ENCODE results near the gene PRKCH. TPM values are rescaled to one million over a fixed set of nuclear protein-coding genes. Genes with fewer than 3 reads are reported as not detected.

Gene PRKCH
- total and polyA plus RNA-seq, 4 experiments from 2014 or later: 246 to 284 (median 249) TPM

GRCh38 chr14:61335671-61336275 lies 14.4 kb downstream of the PRKCH start:
- peaks cover 94% of the 10 kb centered on the region for H3K4me1 ChIP-seq (ENCODE audit: insufficient read depth, low read length)
- H3K27ac ChIP-seq (ENCODE audit: low read depth, low read length): peak overlapping the region; percentile 84
- peak; percentile 65 to 78 (median 73) for DNase-seq
- Mint-ChIP-seq H3K4me1 (peaks cover 70 to 85% (median 78%) of the 10 kb centered on the region in 4 donors), H3K27ac (peak overlapping the region; percentile 93 to 100 (median 99)), H3K9me3 (no peaks in the 10 kb centered on the region), H3K27me3 (no peaks in the 10 kb centered on the region), H3K36me3 (peaks cover 24% of the 10 kb centered on the region in 2 donors), H3K4me3 (peak overlapping the region; percentile 78 to 87 (median 84))
- H3K4me3 ChIP-seq (ENCODE audit: low read length in 2 of 2): peak overlapping the region; percentile 2 to 25
- CTCF ChIA-PET (ENCODE audit: partially characterized antibody): interaction anchor here (5.8 to 10.2 kb wide), 2 partner anchors 9 to 15 kb away, joined by 52 to 84 read pairs; partner anchors contain the start of gene PRKCH
- H3K27me3 ChIP-seq (ENCODE audit: insufficient read depth, low read length): no peaks in the 10 kb centered on the region
- POLR2A ChIA-PET (ENCODE audit: partially characterized antibody): interaction anchor here (1.0 to 19.4 kb wide), 12 partner anchors 9 to 177 kb away, joined by 3 to 578 read pairs (median 6); partner anchors contain the start of gene PRKCH
- H3K36me3 ChIP-seq (ENCODE audit: insufficient read depth, low read length): no peaks in the 10 kb centered on the region
- intact Hi-C loops (cut with micrococcal nuclease): no loop called here
- H3K9me3 ChIP-seq (ENCODE audit: control insufficient read depth in 1 of 2, low read length in 2 of 2): no peaks in the 10 kb centered on the region

GRCh38 chr14:61337893-61338292 lies 16.5 kb downstream of the PRKCH start:
- no peaks in the 10 kb centered on the region for H3K27me3 ChIP-seq (ENCODE audit: insufficient read depth, low read length)
- H3K36me3 ChIP-seq (ENCODE audit: insufficient read depth, low read length): no peaks in the 10 kb centered on the region
- peak overlapping the region; percentile 93 to 100 (median 99) for H3K27ac Mint-ChIP-seq
- ChIA-PET CTCF (ENCODE audit: partially characterized antibody) (interaction anchor here (0.6 to 10.2 kb wide), 6 partner anchors 17 to 138 kb away, joined by 3 to 84 read pairs (median 4); partner anchors contain the start of genes PRKCH and TMEM30B), POLR2A (ENCODE audit: partially characterized antibody) (interaction anchor here (0.6 to 19.4 kb wide), 23 partner anchors 4 to 357 kb away, joined by 3 to 578 read pairs (median 4); partner anchors contain the start of genes HIF1A and PRKCH)
- H3K9me3 Mint-ChIP-seq: peaks cover 0 to 1% (median 0%) of the 10 kb centered on the region in 8 donors
- intact Hi-C loops (cut with micrococcal nuclease): no loop called here
- H3K27ac ChIP-seq (ENCODE audit: low read depth, low read length): peak overlapping the region; percentile 84
- peak; percentile 85 to 93 (median 91) for DNase-seq
- peaks cover 77 to 91% (median 84%) of the 10 kb centered on the region in 4 donors for H3K4me1 Mint-ChIP-seq
- peak overlapping the region; percentile 64 to 87 (median 80) for H3K4me3 Mint-ChIP-seq
- peak overlapping the region; percentile 3 to 39 for H3K4me3 ChIP-seq (ENCODE audit: low read length in 2 of 2)
- H3K4me1 ChIP-seq (ENCODE audit: insufficient read depth, low read length): peaks cover 95% of the 10 kb centered on the region
- no peaks in the 10 kb centered on the region for H3K27me3 Mint-ChIP-seq
- H3K36me3 Mint-ChIP-seq: peaks cover 30 to 40% of the 10 kb centered on the region in 2 donors
- H3K9me3 ChIP-seq (ENCODE audit: control insufficient read depth in 1 of 2, low read length in 2 of 2): no peaks in the 10 kb centered on the region

- Mint-ChIP-seq H3K9me3 (peaks cover 0 to 1% (median 0%) of the 10 kb centered on the region in 8 donors), H3K27me3 (no peaks in the 10 kb centered on the region), H3K36me3 (peaks cover 30 to 42% of the 10 kb centered on the region in 2 donors), H3K27ac (peak overlapping the region; percentile 93 to 100 (median 99)), H3K4me3 (peak overlapping the region; percentile 64 to 87 (median 80)), H3K4me1 (peaks cover 76 to 90% (median 84%) of the 10 kb centered on the region in 4 donors)
- Histone ChIP-seq H3K27ac (ENCODE audit: low read depth, low read length) (peak overlapping the region; percentile 84), H3K9me3 (ENCODE audit: control insufficient read depth in 1 of 2, low read length in 2 of 2) (no peaks in the 10 kb centered on the region), H3K36me3 (ENCODE audit: insufficient read depth, low read length) (no peaks in the 10 kb centered on the region), H3K27me3 (ENCODE audit: insufficient read depth, low read length) (no peaks in the 10 kb centered on the region), H3K4me3 (ENCODE audit: low read length in 2 of 2) (peak overlapping the region; percentile 3 to 8), H3K4me1 (ENCODE audit: insufficient read depth, low read length) (peaks cover 95% of the 10 kb centered on the region)
- intact Hi-C loops (cut with micrococcal nuclease): no loop called here
- DNase-seq: no peak
- ChIA-PET CTCF (ENCODE audit: partially characterized antibody) (interaction anchor here (1.0 to 10.2 kb wide), 8 partner anchors 7 to 90 kb away, joined by 3 to 84 read pairs (median 4); partner anchors contain the start of genes PRKCH and TMEM30B), POLR2A (ENCODE audit: partially characterized antibody) (interaction anchor here (1.0 to 19.4 kb wide), 11 partner anchors 5 to 324 kb away, joined by 3 to 578 read pairs (median 15); partner anchors contain the start of gene PRKCH)
These were observed 17.1 kb downstream of the PRKCH start for GRCh38 chr14:61338457-61338856.

- H3K9me3 ChIP-seq (ENCODE audit: control insufficient read depth in 1 of 2, low read length in 2 of 2): no peaks in the 10 kb centered on the region
- Mint-ChIP-seq H3K27ac (peak overlapping the region; percentile 93 to 98 (median 98)), H3K27me3 (no peaks in the 10 kb centered on the region), H3K4me3 (peak overlapping the region; percentile 72 to 92 (median 82)), H3K9me3 (peaks cover 0 to 1% (median 0%) of the 10 kb centered on the region in 8 donors), H3K36me3 (peaks cover 17 to 42% of the 10 kb centered on the region in 2 donors), H3K4me1 (peaks cover 77 to 91% (median 84%) of the 10 kb centered on the region in 4 donors)
- CTCF ChIA-PET (ENCODE audit: partially characterized antibody): interaction anchor here (0.8 to 8.2 kb wide), 8 partner anchors 9 to 134 kb away, joined by 3 to 52 read pairs (median 5); partner anchors contain the start of gene PRKCH
- peak in 1 of 5 donors; percentile 58 for DNase-seq
- no peaks in the 10 kb centered on the region for H3K36me3 ChIP-seq (ENCODE audit: insufficient read depth, low read length)
- H3K27ac ChIP-seq (ENCODE audit: low read depth, low read length): peak overlapping the region; percentile 78
- H3K4me3 ChIP-seq (ENCODE audit: low read length in 2 of 2): peak overlapping the region; percentile 25 to 42
- POLR2A ChIA-PET (ENCODE audit: partially characterized antibody): interaction anchor here (0.7 to 19.4 kb wide), 14 partner anchors 8 to 322 kb away, joined by 3 to 578 read pairs (median 7); partner anchors contain the start of gene PRKCH
- intact Hi-C loops (cut with micrococcal nuclease): loop anchor here (1.0 to 2.0 kb wide), 7 partner anchors 15 to 321 kb away; no protein-coding TSS in a partner anchor
- no peaks in the 10 kb centered on the region for H3K27me3 ChIP-seq (ENCODE audit: insufficient read depth, low read length)
- peaks cover 97% of the 10 kb centered on the region for H3K4me1 ChIP-seq (ENCODE audit: insufficient read depth, low read length)
These were observed 20.2 kb downstream of the PRKCH start for GRCh38 chr14:61341275-61342206.

GRCh38 chr14:61342486-61342885 lies 21.1 kb downstream of the PRKCH start:
- Mint-ChIP-seq H3K4me1 (peaks cover 82 to 95% (median 88%) of the 10 kb centered on the region in 4 donors), H3K9me3 (peaks cover 0 to 1% (median 0%) of the 10 kb centered on the region in 8 donors), H3K27me3 (no peaks in the 10 kb centered on the region), H3K27ac (peak overlapping the region; percentile 93 to 98 (median 98)), H3K4me3 (peak overlapping the region; percentile 72 to 92 (median 82)), H3K36me3 (peaks cover 17 to 42% of the 10 kb centered on the region in 2 donors)
- Histone ChIP-seq H3K36me3 (ENCODE audit: insufficient read depth, low read length) (no peaks in the 10 kb centered on the region), H3K27me3 (ENCODE audit: insufficient read depth, low read length) (no peaks in the 10 kb centered on the region), H3K9me3 (ENCODE audit: control insufficient read depth in 1 of 2, low read length in 2 of 2) (no peaks in the 10 kb centered on the region), H3K4me3 (ENCODE audit: low read length in 2 of 2) (peak overlapping the region; percentile 25 to 42), H3K27ac (ENCODE audit: low read depth, low read length) (peak overlapping the region; percentile 78), H3K4me1 (ENCODE audit: insufficient read depth, low read length) (peaks cover 97% of the 10 kb centered on the region)
- intact Hi-C loops (cut with micrococcal nuclease): loop anchor here (1.0 to 2.0 kb wide), 7 partner anchors 16 to 320 kb away; no protein-coding TSS in a partner anchor
- CTCF ChIA-PET (ENCODE audit: partially characterized antibody): interaction anchor here (0.6 to 8.2 kb wide), 8 partner anchors 10 to 63 kb away, joined by 3 to 52 read pairs (median 3); partner anchors contain the start of gene PRKCH
- POLR2A ChIA-PET (ENCODE audit: partially characterized antibody): interaction anchor here (0.7 to 19.4 kb wide), 15 partner anchors 8 to 321 kb away, joined by 3 to 578 read pairs (median 5); partner anchors contain the start of gene PRKCH
- peak; percentile 87 to 95 (median 88) for DNase-seq

- DNase-seq: no peak
- peaks cover 97% of the 10 kb centered on the region for H3K4me1 ChIP-seq (ENCODE audit: insufficient read depth, low read length)
- Mint-ChIP-seq H3K36me3 (peaks cover 14 to 37% of the 10 kb centered on the region in 2 donors), H3K4me3 (peak overlapping the region; percentile 72 to 92 (median 82)), H3K4me1 (peaks cover 82 to 95% (median 88%) of the 10 kb centered on the region in 4 donors), H3K27me3 (no peaks in the 10 kb centered on the region), H3K27ac (peak overlapping the region; percentile 93 to 98 (median 98)), H3K9me3 (peaks cover 0 to 1% (median 0%) of the 10 kb centered on the region in 8 donors)
- no peaks in the 10 kb centered on the region for H3K9me3 ChIP-seq (ENCODE audit: control insufficient read depth in 1 of 2, low read length in 2 of 2)
- ChIA-PET POLR2A (ENCODE audit: partially characterized antibody) (interaction anchor here (1.0 to 19.4 kb wide), 8 partner anchors 7 to 108 kb away, joined by 3 to 578 read pairs (median 25); partner anchors contain the start of gene PRKCH), CTCF (ENCODE audit: partially characterized antibody) (interaction anchor here (0.6 to 8.2 kb wide), 9 partner anchors 10 to 62 kb away, joined by 3 to 52 read pairs (median 3); partner anchors contain the start of gene PRKCH)
- no peaks in the 10 kb centered on the region for H3K36me3 ChIP-seq (ENCODE audit: insufficient read depth, low read length)
- H3K27me3 ChIP-seq (ENCODE audit: insufficient read depth, low read length): no peaks in the 10 kb centered on the region
- H3K27ac ChIP-seq (ENCODE audit: low read depth, low read length): peak overlapping the region; percentile 78
- intact Hi-C loops (cut with micrococcal nuclease): loop anchor here (1.0 to 2.0 kb wide), 7 partner anchors 17 to 319 kb away; no protein-coding TSS in a partner anchor
- peak overlapping the region; percentile 15 to 42 for H3K4me3 ChIP-seq (ENCODE audit: low read length in 2 of 2)
These were observed 21.6 kb downstream of the PRKCH start for GRCh38 chr14:61342932-61343331.

Measured in CD4-positive, alpha-beta memory T cell (primary cell).